SH-SY5Y (cell line): ENCODE results near the gene BPIFB4.

Experiments
- GATA2 ChIP-seq: IDR thresholded peaks from 2 replicates; pipeline ENCODE4 v1.6.1; 2011; ENCODE audit warnings: mild to moderate bottlenecking, low read depth, low read length
- GATA3 ChIP-seq: IDR thresholded peaks from 2 replicates; pipeline ENCODE4 v1.6.1; 2011; ENCODE audit warnings: low read depth, mild to moderate bottlenecking, low read length, moderate library complexity

DNA sequence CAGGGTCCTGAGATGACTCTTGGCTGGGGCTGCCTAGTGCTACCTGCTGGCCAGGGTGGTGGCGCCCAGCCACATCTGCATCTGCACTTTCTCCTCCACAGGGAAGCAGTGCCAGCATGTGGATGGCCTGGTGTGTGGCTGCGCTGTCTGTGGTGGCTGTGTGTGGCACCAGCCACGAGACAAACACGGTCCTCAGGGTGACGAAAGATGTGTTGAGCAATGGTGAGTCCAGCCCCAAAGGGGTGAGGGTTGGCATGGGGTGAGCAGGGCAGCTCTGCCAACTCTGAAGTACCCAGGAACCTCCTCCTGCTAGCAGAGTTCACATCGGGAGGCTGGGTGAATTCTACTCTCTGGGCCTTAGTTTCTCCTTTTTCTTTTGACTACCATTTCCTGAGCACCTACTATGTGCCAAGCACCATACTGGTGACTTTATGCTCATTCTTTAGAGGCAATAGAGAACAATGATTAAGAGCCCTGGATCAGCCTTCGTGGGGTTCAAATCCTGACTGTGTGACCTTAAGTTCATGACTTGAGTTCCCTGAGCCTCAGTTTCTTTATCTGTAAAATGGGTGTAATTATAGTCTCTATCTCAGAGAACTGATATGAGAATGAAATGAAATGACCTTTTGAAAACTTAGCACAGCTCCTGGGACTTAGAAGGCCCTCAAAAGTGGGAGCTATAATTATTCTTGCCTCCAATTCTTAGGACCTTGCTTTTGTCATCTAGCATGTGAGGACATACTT, 2.1 kb downstream of the BPIFB4 start:
- TF ChIP-seq GATA2 (no peak), GATA3 (no peak)
